Measurements from ENCODE around the gene ATP6AP1. TPM values are rescaled to one million over a fixed set of nuclear protein-coding genes. Genes with fewer than 3 reads are reported as not detected.

The ATP6AP1 gene
- total and polyA plus RNA-seq, 2 of the 13 experiments (the other 11 are each of a cell fraction or from before 2014, with no cell fraction given) = 56.7 to 110 TPM

GRCh38 chrX:154436983-154437752 is 8.7 kb downstream of the ATP6AP1 start, which contains the start of gene GDI1 (continued):
- TF ChIP-seq, protein P1, sequence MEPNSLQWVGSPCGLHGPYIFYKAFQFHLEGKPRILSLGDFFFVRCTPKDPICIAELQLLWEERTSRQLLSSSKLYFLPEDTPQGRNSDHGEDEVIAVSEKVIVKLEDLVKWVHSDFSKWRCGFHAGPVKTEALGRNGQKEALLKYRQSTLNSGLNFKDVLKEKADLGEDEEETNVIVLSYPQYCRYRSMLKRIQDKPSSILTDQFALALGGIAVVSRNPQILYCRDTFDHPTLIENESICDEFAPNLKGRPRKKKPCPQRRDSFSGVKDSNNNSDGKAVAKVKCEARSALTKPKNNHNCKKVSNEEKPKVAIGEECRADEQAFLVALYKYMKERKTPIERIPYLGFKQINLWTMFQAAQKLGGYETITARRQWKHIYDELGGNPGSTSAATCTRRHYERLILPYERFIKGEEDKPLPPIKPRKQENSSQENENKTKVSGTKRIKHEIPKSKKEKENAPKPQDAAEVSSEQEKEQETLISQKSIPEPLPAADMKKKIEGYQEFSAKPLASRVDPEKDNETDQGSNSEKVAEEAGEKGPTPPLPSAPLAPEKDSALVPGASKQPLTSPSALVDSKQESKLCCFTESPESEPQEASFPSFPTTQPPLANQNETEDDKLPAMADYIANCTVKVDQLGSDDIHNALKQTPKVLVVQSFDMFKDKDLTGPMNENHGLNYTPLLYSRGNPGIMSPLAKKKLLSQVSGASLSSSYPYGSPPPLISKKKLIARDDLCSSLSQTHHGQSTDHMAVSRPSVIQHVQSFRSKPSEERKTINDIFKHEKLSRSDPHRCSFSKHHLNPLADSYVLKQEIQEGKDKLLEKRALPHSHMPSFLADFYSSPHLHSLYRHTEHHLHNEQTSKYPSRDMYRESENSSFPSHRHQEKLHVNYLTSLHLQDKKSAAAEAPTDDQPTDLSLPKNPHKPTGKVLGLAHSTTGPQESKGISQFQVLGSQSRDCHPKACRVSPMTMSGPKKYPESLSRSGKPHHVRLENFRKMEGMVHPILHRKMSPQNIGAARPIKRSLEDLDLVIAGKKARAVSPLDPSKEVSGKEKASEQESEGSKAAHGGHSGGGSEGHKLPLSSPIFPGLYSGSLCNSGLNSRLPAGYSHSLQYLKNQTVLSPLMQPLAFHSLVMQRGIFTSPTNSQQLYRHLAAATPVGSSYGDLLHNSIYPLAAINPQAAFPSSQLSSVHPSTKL (CRISPR knock-in tag; IDR thresholded peaks at IDR 0.05) = no peak
- peak; percentile 20 for TF ChIP-seq HNRNPLL (IDR thresholded peaks at IDR 0.05; ENCODE audit: low read depth, low read length, poor library complexity, severe bottlenecking)
- TF ChIP-seq CREM (IDR thresholded peaks at IDR 0.05) = no peak
- TF ChIP-seq CREM (CRISPR knock-in tag; IDR thresholded peaks at IDR 0.05) = no peak
- TF ChIP-seq ZNF224 (CRISPR knock-in tag; IDR thresholded peaks at IDR 0.05) = no peak
- TF ChIP-seq PAF1 (CRISPR knock-in tag; IDR thresholded peaks at IDR 0.05) = no peak
- no peak for TF ChIP-seq NR3C1 (CRISPR knock-in tag; IDR thresholded peaks at IDR 0.05)
- TF ChIP-seq LRRFIP1 (CRISPR knock-in tag; conservative IDR thresholded peaks at IDR 0.05) = no peak
